ENCODE data around the gene TMEM147. TPM values are rescaled to one million over a fixed set of nuclear protein-coding genes. Genes with fewer than 3 reads are reported as not detected.

Gene TMEM147
- total and polyA plus RNA-seq, 10 of the 15 experiments (the other 5 are each of a cell fraction or from before 2014, with no cell fraction given): 53.4 to 145 (median 79.3) TPM

GRCh38 chr19:35565016-35565856 is 19.8 kb downstream of the TMEM147 start:
- SMC1A ChIA-PET (ENCODE audit: uncharacterized antibody, unreplicated experiment): interaction anchor here (0.5 kb wide), 1 partner anchor 33 kb away, joined by 3 read pairs; no protein-coding TSS in a partner anchor
- in situ Hi-C loops (cut with MboI): no loop called here
- intact Hi-C loops (cut with micrococcal nuclease; ENCODE audit: unreplicated experiment): no loop called here
- Histone ChIP-seq H3K9me3 (replicated peaks; ENCODE audit: control insufficient read depth, insufficient read depth, low read length) (no peaks in the 10 kb centered on the region), H4K20me1 (ENCODE audit: control insufficient read depth, insufficient read depth) (no peaks in the 10 kb centered on the region), H3K4me1 (ENCODE audit: control insufficient read depth, insufficient read depth, low read length) (peaks cover 7% of the 10 kb centered on the region), H3K36me3 (ENCODE audit: control insufficient read depth in 2 of 2, insufficient read depth in 2 of 2, low read length in 1 of 2) (no peaks in the 10 kb centered on the region), H3K4me2 (ENCODE audit: control insufficient read depth, insufficient read depth) (no peak overlapping the region), H3K27ac (ENCODE audit: control insufficient read depth, insufficient read depth) (no peak overlapping the region), H3K4me3 (no peak overlapping the region), H3K9ac (ENCODE audit: control insufficient read depth, insufficient read depth, low read length) (no peak overlapping the region), H3K79me2 (ENCODE audit: control insufficient read depth, insufficient read depth, low read length) (no peaks in the 10 kb centered on the region), H3K27me3 (replicated peaks in 1 of 2; ENCODE audit: control insufficient read depth in 2 of 2, insufficient read depth in 2 of 2, low read length in 1 of 2) (peaks cover 2 to 4% of the 10 kb centered on the region in 2 experiments; a peak in 1 of 4 replicates), H2AFZ (ENCODE audit: control insufficient read depth, low read depth, low read length) (no peak overlapping the region)
- DNase-seq (ENCODE audit: low read depth, low spot score) (no peak), FAIRE-seq (no peak), ATAC-seq (no peak)
- TF ChIP-seq REST (IDR thresholded peaks at IDR 0.05; ENCODE audit: low read depth, low read length): no peak
- 37% methylated on average over 12 of the region's 12 CpGs for WGBS (ENCODE audit: insufficient coverage, insufficient replicate concordance, low lambda C conversion rate, missing lambda C conversion rate)
- POLR2A ChIA-PET: no interaction called here
- RAD21 ChIA-PET (ENCODE audit: unreplicated experiment): no interaction called here
- BruUV-seq (replicated peaks): no TSS peak
- CTCF ChIA-PET: interaction anchor here (0.6 to 1.3 kb wide), 3 partner anchors 16 to 1689 kb away, joined by 3 to 4 read pairs (median 3); no protein-coding TSS in a partner anchor

Measured in GM12878 (cell line).